ENCODE data around the gene MSRB2.

Gene MSRB2

DNA sequence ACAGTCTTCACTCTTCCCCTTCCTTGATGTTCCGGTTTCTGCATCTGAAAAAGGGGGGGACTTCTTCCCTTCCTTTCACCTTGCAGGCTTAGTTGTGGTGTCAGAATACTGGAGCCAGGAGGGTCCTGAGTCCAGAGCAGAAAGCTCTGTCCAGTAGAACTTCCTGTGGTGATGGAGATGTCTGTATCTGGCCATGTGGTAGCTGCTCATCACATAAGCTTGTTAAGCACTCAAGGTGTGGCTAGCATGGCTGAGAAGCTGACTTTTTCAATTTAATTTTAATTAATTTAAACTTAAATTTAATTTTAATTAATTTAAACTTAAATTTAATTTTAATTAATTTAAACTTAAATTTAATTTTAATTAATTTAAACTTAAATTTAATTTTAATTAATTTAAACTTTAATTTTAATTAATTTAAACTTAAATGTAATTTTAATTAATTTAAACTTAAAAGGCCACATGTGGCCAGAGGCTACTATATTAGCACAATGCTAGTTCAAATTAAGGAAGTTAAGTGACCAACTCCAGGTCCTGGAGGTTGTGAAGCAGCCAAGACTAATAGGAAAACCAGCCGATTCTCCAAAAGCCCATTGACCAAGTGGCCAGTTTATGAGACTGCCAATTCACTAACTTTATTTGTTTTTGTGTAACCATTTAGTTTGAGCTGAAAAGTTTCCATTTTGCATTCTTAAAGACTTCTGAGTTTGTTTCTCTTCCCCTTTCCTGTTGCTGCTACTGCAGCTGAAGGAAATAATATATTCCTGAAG, 16.3 kb downstream of the MSRB2 start:
- POLR2A ChIA-PET: no interaction called here
- no peak for DNase-seq (ENCODE audit: extremely low spot score)
- CTCF ChIA-PET: no interaction called here
- TF ChIP-seq, protein P1, sequence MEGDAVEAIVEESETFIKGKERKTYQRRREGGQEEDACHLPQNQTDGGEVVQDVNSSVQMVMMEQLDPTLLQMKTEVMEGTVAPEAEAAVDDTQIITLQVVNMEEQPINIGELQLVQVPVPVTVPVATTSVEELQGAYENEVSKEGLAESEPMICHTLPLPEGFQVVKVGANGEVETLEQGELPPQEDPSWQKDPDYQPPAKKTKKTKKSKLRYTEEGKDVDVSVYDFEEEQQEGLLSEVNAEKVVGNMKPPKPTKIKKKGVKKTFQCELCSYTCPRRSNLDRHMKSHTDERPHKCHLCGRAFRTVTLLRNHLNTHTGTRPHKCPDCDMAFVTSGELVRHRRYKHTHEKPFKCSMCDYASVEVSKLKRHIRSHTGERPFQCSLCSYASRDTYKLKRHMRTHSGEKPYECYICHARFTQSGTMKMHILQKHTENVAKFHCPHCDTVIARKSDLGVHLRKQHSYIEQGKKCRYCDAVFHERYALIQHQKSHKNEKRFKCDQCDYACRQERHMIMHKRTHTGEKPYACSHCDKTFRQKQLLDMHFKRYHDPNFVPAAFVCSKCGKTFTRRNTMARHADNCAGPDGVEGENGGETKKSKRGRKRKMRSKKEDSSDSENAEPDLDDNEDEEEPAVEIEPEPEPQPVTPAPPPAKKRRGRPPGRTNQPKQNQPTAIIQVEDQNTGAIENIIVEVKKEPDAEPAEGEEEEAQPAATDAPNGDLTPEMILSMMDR (IDR thresholded peaks at IDR 0.05; ENCODE audit: control extremely low read depth, extremely low read depth, low read depth, missing control alignments): no peak

DNA sequence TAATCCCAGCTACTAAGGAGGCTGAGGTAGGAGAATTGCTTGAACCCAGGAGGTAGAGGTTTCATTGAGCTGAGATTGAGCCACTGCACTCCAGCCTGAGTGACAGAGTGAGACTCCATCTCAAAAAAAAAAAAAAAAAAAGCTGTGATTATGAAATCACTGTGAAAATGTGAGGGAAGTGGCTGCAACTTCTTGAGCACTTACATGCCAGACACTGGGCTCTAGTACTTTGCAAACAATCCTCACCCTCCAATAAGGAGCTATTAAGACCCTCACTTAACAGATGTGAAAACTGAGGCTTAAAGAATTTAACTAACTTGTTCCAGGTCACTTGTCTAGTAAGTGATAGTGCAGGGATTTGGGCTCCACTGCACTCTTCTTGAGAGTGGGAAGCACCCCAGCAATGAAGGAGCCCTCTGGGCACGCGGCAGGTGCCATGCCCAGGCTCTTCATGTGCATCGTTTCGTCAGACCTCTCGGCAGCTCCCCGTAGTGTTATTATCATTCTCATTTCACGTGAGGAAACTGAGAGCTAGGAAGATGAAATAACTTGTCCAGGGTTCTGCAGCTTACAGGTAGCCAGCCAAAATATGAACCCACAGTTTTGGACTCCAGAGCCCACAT, 19.0 kb downstream of the MSRB2 start:
- no peak for DNase-seq (ENCODE audit: extremely low spot score)
- TF ChIP-seq, protein P1 (IDR thresholded peaks at IDR 0.05; ENCODE audit: control extremely low read depth, extremely low read depth, low read depth, missing control alignments): no peak
- ChIA-PET POLR2A (no interaction called here), CTCF (no interaction called here)

DNA sequence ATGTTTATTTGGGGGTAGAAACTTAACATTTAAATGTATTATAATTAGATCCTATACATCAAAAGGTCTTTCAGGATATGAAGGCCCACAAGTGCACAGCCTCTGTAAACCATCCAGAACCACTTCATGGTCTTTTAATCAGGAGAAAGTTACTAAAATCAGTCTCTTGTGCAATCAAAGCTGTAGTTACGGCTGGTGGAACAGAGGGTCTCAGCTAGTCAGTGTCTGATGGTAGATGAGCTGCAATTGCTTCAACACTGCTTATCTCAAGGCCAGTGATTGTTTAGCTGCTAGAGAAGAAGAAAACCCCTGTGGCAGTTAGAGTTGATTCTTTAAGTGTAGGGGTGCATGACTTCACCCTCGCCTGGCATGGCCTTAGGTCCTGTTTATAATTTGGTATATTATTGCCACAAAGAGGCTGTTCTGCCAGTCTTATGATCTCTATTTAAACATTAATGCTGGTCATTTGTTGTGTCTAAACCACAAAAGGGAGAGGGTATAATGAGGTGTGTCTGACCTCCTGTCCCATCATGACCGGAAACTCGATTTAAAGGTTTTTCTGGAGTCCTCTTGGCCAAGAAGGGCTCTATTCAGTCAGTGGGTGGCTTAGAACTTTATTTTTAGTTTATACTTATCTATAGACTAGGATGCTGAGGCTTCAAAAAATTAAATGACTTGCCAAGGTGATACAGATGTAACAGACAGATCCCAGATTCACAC, 21.3 kb downstream of the MSRB2 start:
- TF ChIP-seq, protein P1 (IDR thresholded peaks at IDR 0.05; ENCODE audit: control extremely low read depth, extremely low read depth, low read depth, missing control alignments): no peak
- DNase-seq (ENCODE audit: extremely low spot score): no peak
- ChIA-PET CTCF (interaction anchor here (0.8 kb wide), 1 partner anchor 10 kb away, joined by 3 read pairs; no protein-coding TSS in a partner anchor), POLR2A (no interaction called here)

DNA sequence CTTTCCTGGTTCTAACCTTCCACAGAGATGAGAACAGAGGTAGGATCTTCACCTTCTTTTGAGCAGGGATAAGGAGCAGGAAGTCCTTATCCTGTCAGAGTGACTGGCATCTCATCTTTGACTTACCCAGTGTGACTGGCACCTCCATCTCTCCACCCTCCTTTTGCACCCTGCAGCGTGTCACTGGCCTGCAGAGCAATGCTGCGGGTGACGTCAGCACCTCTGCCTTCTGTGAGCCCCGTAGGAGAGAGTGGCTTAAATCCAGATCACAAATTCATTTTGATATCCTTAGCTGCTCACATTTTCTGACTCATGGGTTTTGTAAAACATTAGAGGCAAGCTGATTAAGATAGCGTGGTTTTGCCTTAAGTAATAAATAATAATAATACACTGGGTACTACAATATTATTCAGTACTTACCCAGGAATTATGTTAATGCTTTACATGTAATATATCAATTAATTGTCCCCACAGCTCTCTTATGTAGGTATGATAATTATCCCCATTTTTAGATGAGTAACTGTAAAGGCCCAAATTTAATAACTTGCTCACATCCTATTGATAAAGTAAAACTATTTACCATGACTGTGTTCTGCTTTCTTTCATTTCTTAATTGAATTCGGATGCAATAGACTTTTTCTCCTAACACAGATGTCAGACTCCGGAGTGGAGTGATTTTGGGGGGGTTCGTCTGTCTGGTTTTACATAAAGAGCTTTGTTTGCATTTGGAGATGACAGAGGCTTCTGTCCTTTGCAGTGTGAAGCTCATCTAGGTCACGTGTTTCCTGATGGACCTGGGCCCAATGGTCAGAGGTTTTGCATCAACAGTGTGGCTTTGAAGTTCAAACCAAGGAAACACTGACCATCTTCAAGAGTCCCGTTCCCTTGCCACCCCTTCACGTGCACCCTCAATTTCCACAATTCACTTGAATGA, 24.9 kb downstream of the MSRB2 start:
- TF ChIP-seq, protein P1 (IDR thresholded peaks at IDR 0.05; ENCODE audit: control extremely low read depth, extremely low read depth, low read depth, missing control alignments): no peak
- CTCF ChIA-PET: interaction anchor here (0.7 kb wide), 1 partner anchor 15 kb away, joined by 3 read pairs; no protein-coding TSS in a partner anchor
- no peak for DNase-seq (ENCODE audit: extremely low spot score)
- POLR2A ChIA-PET: no interaction called here

DNA sequence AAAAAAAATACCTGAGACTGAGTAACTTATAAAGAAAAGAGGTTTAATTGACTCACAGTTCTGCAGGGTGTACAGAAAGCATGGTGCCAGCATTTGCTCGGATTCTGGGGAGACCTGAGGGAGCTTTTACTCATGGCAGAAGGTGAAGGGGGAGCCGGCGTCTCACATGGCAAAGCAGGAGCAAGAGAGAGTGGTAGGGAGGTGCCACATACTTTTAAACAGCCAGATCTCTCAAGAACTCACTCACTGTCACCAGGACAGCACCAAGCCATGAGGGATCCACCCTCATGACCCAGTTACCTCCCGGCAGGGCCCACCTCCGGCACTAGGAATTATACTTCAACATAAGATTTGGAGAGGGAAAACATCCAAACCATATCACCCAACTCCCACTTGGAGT, 25.8 kb downstream of the MSRB2 start:
- ChIA-PET CTCF (interaction anchor here (1.1 kb wide), 1 partner anchor 11 kb away, joined by 3 read pairs; no protein-coding TSS in a partner anchor), POLR2A (no interaction called here)
- TF ChIP-seq, protein P1 (IDR thresholded peaks at IDR 0.05; ENCODE audit: control extremely low read depth, extremely low read depth, low read depth, missing control alignments): no peak
- no peak for DNase-seq (ENCODE audit: extremely low spot score)

DNA sequence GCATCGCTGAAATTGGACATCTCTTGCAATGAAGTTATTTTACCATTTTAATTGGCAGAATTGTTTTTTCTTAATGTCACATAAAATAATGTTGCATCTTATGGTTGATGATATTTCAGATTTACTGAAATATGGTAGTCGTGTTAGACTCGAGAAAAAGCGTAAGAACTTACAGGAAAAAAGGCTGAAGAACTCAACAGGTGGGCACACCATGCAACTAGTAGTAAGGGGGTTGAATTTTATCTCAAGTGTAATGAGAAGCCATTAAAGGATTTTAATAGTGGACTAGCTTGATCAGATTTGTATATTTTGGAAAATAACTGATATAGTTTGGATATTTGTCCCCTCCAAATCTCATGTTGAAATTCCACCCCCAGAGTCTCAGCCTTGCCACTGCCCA, 41.1 kb downstream of the MSRB2 start:
- CTCF ChIA-PET: no interaction called here
- TF ChIP-seq, protein P1 (IDR thresholded peaks at IDR 0.05; ENCODE audit: control extremely low read depth, extremely low read depth, low read depth, missing control alignments): no peak
- DNase-seq (ENCODE audit: extremely low spot score): no peak
- POLR2A ChIA-PET: no interaction called here

All from GM10248 (cell line).